Activated naive CD4-positive, alpha-beta T cell treated with anti-CD3 and anti-CD28 coated beads for 36 hours (primary cell): Measurements from ENCODE around the gene DLX2. TPM values are rescaled to one million over a fixed set of nuclear protein-coding genes. Genes with fewer than 3 reads are reported as not detected.
"Not testable (repeated sequence)": the region's sequence is repeated elsewhere in the genome, so short reads cannot be mapped to it uniquely, and the experiment has no call there.

Source experiments
- CTCF ChIA-PET: fragments of 350-600 bp; sonication (Branson Sonifier 250); formaldehyde crosslinking; loops from one replicate; lab custom pipeline; 2021; ENCODE audit warnings: antibody characterized with exemption; lab: Charles Lee
- DNase-seq: peaks from one replicate; pipeline ENCODE4 v3.0.0-alpha.2; 2020
- H3K27ac Mint-ChIP-seq: one replicate; pipeline ENCODE4 v1.8.0; 2021; ENCODE audit warnings: mild to moderate bottlenecking, mixed read lengths
- H3K27me3 Mint-ChIP-seq: one replicate; pipeline ENCODE4 v1.8.0; 2021; ENCODE audit warnings: low read depth, mixed read lengths
- H3K36me3 Mint-ChIP-seq: one replicate; pipeline ENCODE4 v1.8.0; 2021; ENCODE audit warnings: low read depth, mixed read lengths
- H3K4me1 Mint-ChIP-seq: one replicate; pipeline ENCODE4 v1.8.0; 2021; ENCODE audit warnings: low read depth, mixed read lengths
- H3K4me3 Mint-ChIP-seq: one replicate; pipeline ENCODE4 v1.8.0; 2021; ENCODE audit warnings: mild to moderate bottlenecking, moderate library complexity, mixed read lengths
- H3K9me3 Mint-ChIP-seq: one replicate; pipeline ENCODE4 v1.8.0; 2021; ENCODE audit warnings: mixed read lengths
- intact Hi-C: fragments of 100-400 bp; cut with micrococcal nuclease; formaldehyde crosslinking; loops from one replicate; pipeline ENCODE4 v1.15.1; 2023
- total RNA-seq, 2 experiments: library from RNA; stranded (reverse); gene quantifications; one replicate each; pipeline ENCODE4 v1.2.3, GENCODE V29; 2021

Gene DLX2
- total RNA-seq, 2 experiments from 2014 or later = not detected

- Mint-ChIP-seq H3K36me3 (no peaks in the 10 kb centered on the region), H3K4me1 (no peaks in the 10 kb centered on the region), H3K4me3 (no peak overlapping the region), H3K27me3 (peaks cover 2% of the 10 kb centered on the region), H3K27ac (no peak overlapping the region), H3K9me3 (peaks cover 2% of the 10 kb centered on the region)
- intact Hi-C loops = no loop called here
- CTCF ChIA-PET = interaction anchor here (1.0 to 1.5 kb wide), 2 partner anchors 16 to 469 kb away, joined by 3 to 4 read pairs; partner anchors contain the start of gene DLX2
- DNase-seq = no peak
Observed at GRCh38 chr2:172120118-172120517, 17.4 kb upstream of the DLX2 start.

- CTCF ChIA-PET = interaction anchor here (1.5 kb wide), 1 partner anchor 15 kb away, joined by 4 read pairs; the partner anchor contains the start of gene DLX2
- H3K36me3 Mint-ChIP-seq = no peaks in the 10 kb centered on the region
Observed at GRCh38 chr2:172119089-172119488, 16.4 kb upstream of the DLX2 start.

GRCh38 chr2:172116107-172116506 lies 13.4 kb upstream of the DLX2 start:
- DNase-seq = no peak
- CTCF ChIA-PET = interaction anchor here (0.6 to 1.1 kb wide), 6 partner anchors 9 to 959 kb away, joined by 3 to 5 read pairs (median 3); no protein-coding TSS in a partner anchor
- no peak overlapping the region for H3K4me3 Mint-ChIP-seq

More at GRCh38 chr2:172119089-172119488, 16.4 kb upstream of the DLX2 start:
- intact Hi-C loops = no loop called here
- no peak overlapping the region for H3K27ac Mint-ChIP-seq
- no peaks in the 10 kb centered on the region for H3K9me3 Mint-ChIP-seq
- peaks cover 2% of the 10 kb centered on the region for H3K27me3 Mint-ChIP-seq
- DNase-seq = no peak
- no peak overlapping the region for H3K4me3 Mint-ChIP-seq
- no peaks in the 10 kb centered on the region for H3K4me1 Mint-ChIP-seq

GRCh38 chr2:172114579-172114978 lies 11.9 kb upstream of the DLX2 start:
- Mint-ChIP-seq H3K4me3 (no peak overlapping the region), H3K36me3 (no peaks in the 10 kb centered on the region)
- intact Hi-C loops = no loop called here

More at GRCh38 chr2:172116107-172116506, 13.4 kb upstream of the DLX2 start:
- no peaks in the 10 kb centered on the region for H3K9me3 Mint-ChIP-seq
- no peaks in the 10 kb centered on the region for H3K4me1 Mint-ChIP-seq
- intact Hi-C loops = no loop called here
- peaks cover 8% of the 10 kb centered on the region for H3K27me3 Mint-ChIP-seq
- H3K36me3 Mint-ChIP-seq = no peaks in the 10 kb centered on the region
- no peak overlapping the region for H3K27ac Mint-ChIP-seq

GRCh38 chr2:172114176-172114575 lies 11.5 kb upstream of the DLX2 start:
- H3K27me3 Mint-ChIP-seq = peaks cover 18% of the 10 kb centered on the region
- DNase-seq, H3K9me3 Mint-ChIP-seq, H3K4me3 Mint-ChIP-seq, H3K4me1 Mint-ChIP-seq, H3K36me3 Mint-ChIP-seq, intact Hi-C loops, H3K27ac Mint-ChIP-seq: not testable (repeated sequence)
- CTCF ChIA-PET = interaction anchor here (0.6 to 3.3 kb wide), 7 partner anchors 12 to 539 kb away, joined by 3 to 18 read pairs (median 3); no protein-coding TSS in a partner anchor

More at GRCh38 chr2:172114579-172114978, 11.9 kb upstream of the DLX2 start:
- no peaks in the 10 kb centered on the region for H3K9me3 Mint-ChIP-seq
- CTCF ChIA-PET = interaction anchor here (0.6 to 3.3 kb wide), 7 partner anchors 12 to 539 kb away, joined by 3 to 18 read pairs (median 3); no protein-coding TSS in a partner anchor
- DNase-seq = no peak
- H3K27ac Mint-ChIP-seq = no peak overlapping the region
- peaks cover 14% of the 10 kb centered on the region for H3K27me3 Mint-ChIP-seq
- H3K4me1 Mint-ChIP-seq = peaks cover 3% of the 10 kb centered on the region

GRCh38 chr2:172113617-172114016 lies 10.9 kb upstream of the DLX2 start:
- Mint-ChIP-seq H3K9me3 (no peaks in the 10 kb centered on the region), H3K27me3 (peaks cover 20% of the 10 kb centered on the region), H3K36me3 (no peaks in the 10 kb centered on the region), H3K27ac (no peak overlapping the region), H3K4me1 (peaks cover 9% of the 10 kb centered on the region), H3K4me3 (no peak overlapping the region)
- no peak for DNase-seq
- intact Hi-C loops = no loop called here
- CTCF ChIA-PET = interaction anchor here (0.6 to 3.3 kb wide), 14 partner anchors 8 to 835 kb away, joined by 3 to 18 read pairs (median 4); partner anchors contain the start of gene DLX2

- intact Hi-C loops = loop anchor here (10.0 kb wide), 1 partner anchor 945 kb away; the partner anchor contains the start of gene TLK1
- CTCF ChIA-PET = no interaction called here
- Mint-ChIP-seq H3K9me3 (no peaks in the 10 kb centered on the region), H3K27me3 (peaks cover 50% of the 10 kb centered on the region), H3K4me1 (peaks cover 31% of the 10 kb centered on the region), H3K4me3 (no peak overlapping the region), H3K36me3 (no peaks in the 10 kb centered on the region), H3K27ac (no peak overlapping the region)
- no peak for DNase-seq
Observed at GRCh38 chr2:172109988-172110811, 7.5 kb upstream of the DLX2 start.

- peaks cover 54% of the 10 kb centered on the region for H3K27me3 Mint-ChIP-seq
- H3K9me3 Mint-ChIP-seq = no peaks in the 10 kb centered on the region
- intact Hi-C loops = loop anchor here (10.0 kb wide), 1 partner anchor 945 kb away; the partner anchor contains the start of gene TLK1
- CTCF ChIA-PET = interaction anchor here (0.6 to 1.6 kb wide), 3 partner anchors 18 to 826 kb away, joined by 3 to 4 read pairs (median 3); no protein-coding TSS in a partner anchor
- no peak for DNase-seq
- no peaks in the 10 kb centered on the region for H3K36me3 Mint-ChIP-seq
- H3K27ac Mint-ChIP-seq = no peak overlapping the region
- H3K4me1 Mint-ChIP-seq = peaks cover 33% of the 10 kb centered on the region
- no peak overlapping the region for H3K4me3 Mint-ChIP-seq
Observed at GRCh38 chr2:172109256-172109987, 6.7 kb upstream of the DLX2 start.

- DNase-seq = no peak
- CTCF ChIA-PET = interaction anchor here (0.6 to 1.6 kb wide), 2 partner anchors 19 to 825 kb away, joined by 3 to 4 read pairs; no protein-coding TSS in a partner anchor
- Mint-ChIP-seq H3K9me3 (no peaks in the 10 kb centered on the region), H3K27ac (no peak overlapping the region), H3K4me1 (peaks cover 41% of the 10 kb centered on the region), H3K27me3 (peaks cover 63% of the 10 kb centered on the region), H3K4me3 (no peak overlapping the region), H3K36me3 (no peaks in the 10 kb centered on the region)
- intact Hi-C loops = loop anchor here (10.0 kb wide), 1 partner anchor 944 kb away; the partner anchor contains the start of gene TLK1
Observed at GRCh38 chr2:172108587-172108930, 5.9 kb upstream of the DLX2 start.

GRCh38 chr2:172107690-172108586 lies 5.2 kb upstream of the DLX2 start:
- no peak for DNase-seq

More at GRCh38 chr2:172107690-172108586, 5.2 kb upstream of the DLX2 start:
- H3K9me3 Mint-ChIP-seq = no peaks in the 10 kb centered on the region
- intact Hi-C loops = loop anchor here (10.0 kb wide), 1 partner anchor 943 kb away; the partner anchor contains the start of gene TLK1
- no peaks in the 10 kb centered on the region for H3K36me3 Mint-ChIP-seq
- peaks cover 66% of the 10 kb centered on the region for H3K27me3 Mint-ChIP-seq
- H3K27ac Mint-ChIP-seq = no peak overlapping the region
- H3K4me1 Mint-ChIP-seq = peaks cover 46% of the 10 kb centered on the region
- CTCF ChIA-PET = interaction anchor here (1.1 to 1.6 kb wide), 5 partner anchors 17 to 402 kb away, joined by 3 to 7 read pairs (median 4); no protein-coding TSS in a partner anchor
- peak overlapping the region; percentile 18 for H3K4me3 Mint-ChIP-seq
